Osteocyte (in vitro differentiated cells): Measurements from ENCODE around the gene MRGPRF. TPM values are rescaled to one million over a fixed set of nuclear protein-coding genes. Genes with fewer than 3 reads are reported as not detected.
"Not testable (repeated sequence)": the region's sequence is repeated elsewhere in the genome, so short reads cannot be mapped to it uniquely, and the experiment has no call there.

Experiments
- DNase-seq: peaks from one replicate; pipeline ENCODE4 v3.0.0; 2021; ENCODE audit warnings: mixed read lengths; ENCODE audit not compliant: unreplicated experiment; ENCODE audit errors: extremely low spot score
- H3K27ac Mint-ChIP-seq: one replicate; pipeline ENCODE4 v1.8.0; 2021; ENCODE audit warnings: mild to moderate bottlenecking, mixed read lengths; ENCODE audit not compliant: unreplicated experiment
- H3K27me3 Mint-ChIP-seq: one replicate; pipeline ENCODE4 v1.8.0; 2021; ENCODE audit warnings: mixed read lengths; ENCODE audit not compliant: unreplicated experiment
- H3K36me3 Mint-ChIP-seq: one replicate; pipeline ENCODE4 v1.8.0; 2021; ENCODE audit warnings: mixed read lengths; ENCODE audit not compliant: unreplicated experiment
- H3K4me1 Mint-ChIP-seq: one replicate; pipeline ENCODE4 v1.8.0; 2021; ENCODE audit warnings: mixed read lengths; ENCODE audit not compliant: unreplicated experiment
- H3K4me3 Mint-ChIP-seq: one replicate; pipeline ENCODE4 v1.8.0; 2021; ENCODE audit warnings: mild to moderate bottlenecking, moderate library complexity, mixed read lengths; ENCODE audit not compliant: unreplicated experiment
- H3K9me3 Mint-ChIP-seq: one replicate; pipeline ENCODE4 v1.8.0; 2021; ENCODE audit warnings: mixed read lengths; ENCODE audit not compliant: unreplicated experiment
- total RNA-seq: library from RNA; stranded (reverse); gene quantifications from 2 replicates; pipeline ENCODE4 v1.2.1, GENCODE V29; 2021
- TF ChIP-seq, protein P1 (sequence below): fragments of 200-600 bp; sonication (generic); IDR thresholded peaks from 2 replicates; pipeline ENCODE4 v1.5.0; 2021; ENCODE audit warnings: antibody characterized with exemption, mild to moderate bottlenecking, moderate library complexity

MRGPRF gene
- total RNA-seq, 1 donor from 2014 or later, result 7.0 TPM

DNA sequence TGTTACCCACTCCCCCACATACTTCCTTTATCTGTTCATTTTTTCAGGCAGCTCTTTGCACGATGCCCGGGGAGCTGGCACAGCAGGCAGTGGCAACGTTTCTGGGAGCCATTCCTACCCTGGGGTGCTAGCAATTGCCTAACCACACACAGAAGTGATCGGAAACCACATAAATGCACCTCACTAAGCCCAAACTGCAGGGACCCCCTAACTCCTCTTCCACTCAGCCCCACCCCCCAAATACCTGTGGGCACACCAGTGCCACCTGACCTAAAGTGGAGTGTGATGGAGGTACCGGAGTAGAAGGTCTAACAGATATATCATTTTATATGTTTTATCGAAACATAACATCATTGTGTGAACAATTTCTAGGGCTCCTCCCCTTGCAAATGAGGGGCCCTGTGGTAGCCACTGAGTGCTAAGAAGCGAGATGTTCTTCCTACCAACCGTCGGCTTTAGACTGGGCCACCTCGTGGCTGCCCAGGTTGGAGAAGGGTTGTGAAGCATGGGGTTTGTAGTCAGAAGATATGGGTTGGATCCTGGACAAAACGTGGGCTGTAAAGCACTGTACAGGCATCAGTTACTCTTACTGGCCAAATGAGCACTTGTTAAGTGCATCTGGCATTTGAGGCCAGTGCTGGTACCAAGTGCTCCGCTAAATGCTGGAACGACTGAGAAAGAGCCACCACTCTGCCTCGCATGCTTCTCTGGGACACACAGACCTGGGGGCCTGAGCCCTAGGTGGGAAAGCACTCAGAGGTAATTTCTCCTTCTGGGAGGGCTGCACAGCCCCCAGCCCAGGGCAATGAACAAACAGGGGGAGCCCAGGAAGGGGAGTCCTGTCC lies 35.0 kb downstream of the MRGPRF start:
- TF ChIP-seq, protein P1, sequence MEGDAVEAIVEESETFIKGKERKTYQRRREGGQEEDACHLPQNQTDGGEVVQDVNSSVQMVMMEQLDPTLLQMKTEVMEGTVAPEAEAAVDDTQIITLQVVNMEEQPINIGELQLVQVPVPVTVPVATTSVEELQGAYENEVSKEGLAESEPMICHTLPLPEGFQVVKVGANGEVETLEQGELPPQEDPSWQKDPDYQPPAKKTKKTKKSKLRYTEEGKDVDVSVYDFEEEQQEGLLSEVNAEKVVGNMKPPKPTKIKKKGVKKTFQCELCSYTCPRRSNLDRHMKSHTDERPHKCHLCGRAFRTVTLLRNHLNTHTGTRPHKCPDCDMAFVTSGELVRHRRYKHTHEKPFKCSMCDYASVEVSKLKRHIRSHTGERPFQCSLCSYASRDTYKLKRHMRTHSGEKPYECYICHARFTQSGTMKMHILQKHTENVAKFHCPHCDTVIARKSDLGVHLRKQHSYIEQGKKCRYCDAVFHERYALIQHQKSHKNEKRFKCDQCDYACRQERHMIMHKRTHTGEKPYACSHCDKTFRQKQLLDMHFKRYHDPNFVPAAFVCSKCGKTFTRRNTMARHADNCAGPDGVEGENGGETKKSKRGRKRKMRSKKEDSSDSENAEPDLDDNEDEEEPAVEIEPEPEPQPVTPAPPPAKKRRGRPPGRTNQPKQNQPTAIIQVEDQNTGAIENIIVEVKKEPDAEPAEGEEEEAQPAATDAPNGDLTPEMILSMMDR, result no peak
- Mint-ChIP-seq H3K27me3 (peaks cover 42% of the 10 kb centered on the region), H3K9me3 (peaks cover 13% of the 10 kb centered on the region), H3K4me1 (peaks cover 11% of the 10 kb centered on the region), H3K36me3 (no peaks in the 10 kb centered on the region), H3K27ac (no peak overlapping the region), H3K4me3 (no peak overlapping the region)
- DNase-seq, result peak; percentile 64

DNA sequence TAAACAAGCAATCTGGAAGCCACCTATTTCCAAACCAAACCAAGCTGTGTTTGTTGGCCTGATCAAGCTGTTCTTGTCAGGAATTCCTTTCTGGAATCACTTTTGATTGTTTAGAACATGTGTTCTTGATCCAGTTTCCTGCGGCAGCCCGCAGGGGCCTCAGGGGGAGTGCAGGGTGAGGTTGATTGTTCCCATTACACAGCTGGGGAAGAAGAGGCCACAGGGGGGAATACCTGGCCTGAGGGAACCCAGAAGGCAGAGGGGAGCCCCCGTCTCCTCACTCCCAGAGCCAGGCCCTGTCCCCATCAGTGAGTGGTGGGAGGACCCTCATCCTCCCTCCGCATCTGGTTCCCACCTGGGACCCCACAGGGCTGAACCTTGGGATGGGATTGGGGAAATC lies 36.5 kb downstream of the MRGPRF start:
- Mint-ChIP-seq H3K4me1 (peaks cover 11% of the 10 kb centered on the region), H3K9me3 (no peaks in the 10 kb centered on the region), H3K27me3 (peaks cover 36% of the 10 kb centered on the region), H3K36me3 (no peaks in the 10 kb centered on the region), H3K4me3 (no peak overlapping the region), H3K27ac (no peak overlapping the region)
- DNase-seq, result peak; percentile 73
- TF ChIP-seq, protein P1, result no peak

DNA sequence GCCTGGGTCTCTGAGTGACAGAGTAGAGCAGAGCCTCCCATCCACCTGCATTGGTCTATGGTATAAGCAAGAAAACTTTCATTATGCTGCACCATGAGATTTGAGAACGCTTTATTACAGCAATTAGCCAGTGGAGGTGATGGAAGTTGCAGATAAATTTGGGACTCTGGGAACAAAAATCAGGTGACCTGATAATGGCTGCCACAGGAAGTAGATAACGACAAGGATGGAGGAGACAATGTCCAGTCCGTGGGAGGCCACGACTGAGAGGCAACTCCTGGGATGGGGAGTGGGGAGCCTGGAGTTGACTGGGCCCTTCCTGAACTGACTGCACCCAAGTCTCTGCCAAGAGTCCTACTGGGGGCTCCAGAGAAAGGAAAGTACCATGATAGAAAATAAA lies 37.0 kb downstream of the MRGPRF start:
- TF ChIP-seq, protein P1, result no peak
- Mint-ChIP-seq H3K4me1 (peaks cover 11% of the 10 kb centered on the region), H3K9me3 (no peaks in the 10 kb centered on the region), H3K4me3 (no peak overlapping the region), H3K27ac (no peak overlapping the region), H3K27me3 (peaks cover 37% of the 10 kb centered on the region), H3K36me3 (no peaks in the 10 kb centered on the region)
- no peak for DNase-seq

DNA sequence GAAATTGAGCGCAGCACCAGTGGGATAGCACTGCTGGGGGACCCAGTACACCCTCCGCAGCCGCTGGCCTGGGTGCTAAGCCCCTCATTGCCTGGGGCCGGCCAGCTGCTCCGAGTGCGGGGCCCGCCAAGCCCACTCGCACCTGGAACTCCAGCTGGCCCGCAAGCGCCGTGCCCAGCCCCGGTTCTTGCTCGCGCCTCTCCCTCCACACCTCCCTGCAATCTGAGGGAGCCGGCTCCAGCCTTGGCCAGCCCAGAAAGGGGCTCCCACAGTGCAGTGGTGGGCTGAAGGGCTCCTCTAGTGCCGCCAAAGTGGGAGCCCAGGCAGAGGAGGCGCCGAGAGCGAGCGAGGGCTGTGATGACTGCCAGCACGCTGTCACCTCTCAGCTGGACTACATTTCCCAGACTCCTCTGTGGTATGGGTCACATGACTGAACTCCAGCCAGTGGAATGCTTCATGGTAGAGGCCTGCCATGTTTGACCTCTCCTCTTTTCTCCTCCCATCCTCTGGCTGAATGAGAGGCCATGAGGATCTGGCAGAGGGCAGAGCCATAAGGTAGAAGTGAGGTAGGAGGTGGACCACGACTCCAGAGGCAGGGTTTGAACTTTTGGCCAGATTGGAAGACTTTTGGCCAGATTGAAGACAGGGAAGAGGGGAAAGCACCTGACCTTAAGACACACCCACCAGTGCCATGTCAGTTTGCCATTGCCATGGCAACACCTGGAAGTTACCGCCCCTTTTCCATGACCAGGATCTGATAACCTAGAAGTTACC lies 38.4 kb downstream of the MRGPRF start:
- Mint-ChIP-seq H3K27me3 (peaks cover 44% of the 10 kb centered on the region), H3K4me3 (no peak overlapping the region), H3K36me3 (no peaks in the 10 kb centered on the region), H3K27ac (no peak overlapping the region), H3K9me3 (no peaks in the 10 kb centered on the region), H3K4me1 (peaks cover 11% of the 10 kb centered on the region)
- peak; percentile 82 for DNase-seq
- TF ChIP-seq, protein P1, result no peak

DNA sequence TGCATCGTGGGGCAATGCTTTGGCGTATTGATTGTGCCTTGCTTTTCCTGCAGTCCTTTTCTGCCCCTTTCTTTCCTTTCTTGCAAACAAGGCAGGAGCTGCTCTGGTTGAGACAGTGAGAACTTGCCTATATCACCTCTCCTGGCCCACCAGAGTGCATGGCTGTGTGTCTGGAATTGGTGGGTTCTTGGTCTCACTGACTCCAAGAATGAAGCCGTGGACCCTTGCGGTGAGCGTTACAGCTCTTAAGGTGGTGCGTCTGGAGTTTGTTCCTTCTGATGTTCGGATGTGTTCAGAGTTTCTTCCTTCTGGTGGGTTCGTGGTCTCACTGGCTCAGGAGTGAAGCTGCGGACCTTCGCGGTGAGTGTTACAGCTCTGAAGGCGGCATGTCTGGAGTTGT lies 39.3 kb downstream of the MRGPRF start:
- peaks cover 45% of the 10 kb centered on the region for H3K27me3 Mint-ChIP-seq
- H3K36me3 Mint-ChIP-seq, H3K9me3 Mint-ChIP-seq, H3K4me1 Mint-ChIP-seq, H3K4me3 Mint-ChIP-seq, H3K27ac Mint-ChIP-seq: not testable (repeated sequence)
- peak; percentile 56 for DNase-seq
